IMR-90 (cell line): ENCODE measurements around the gene HDAC9. TPM values are rescaled to one million over a fixed set of nuclear protein-coding genes. Genes with fewer than 3 reads are reported as not detected.

Experiments
- ATAC-seq: fragments of 200-7000 bp; cut with Tn5 transposase; 2 replicates; pipeline ENCODE4 v1.9.1; 2020; ENCODE audit warnings: low read depth, mild to moderate bottlenecking, moderate library complexity
- BruUV-seq: library from RNA; stranded (reverse); fragments of 400-500 nt; replicated peaks from 2 replicates; lab custom pipeline; 2021; lab: Mats Ljungman, UMichigan
- CTCF ChIA-PET: fragments of 300-600 bp; formaldehyde crosslinking; extraction: SDS; loops from one replicate; lab custom pipeline; 2021; ENCODE audit warnings: antibody characterized with exemption; lab: Yijun Ruan, JAX
- POLR2A ChIA-PET: fragments of 300-600 bp; sonication (Branson Sonifier 250); formaldehyde crosslinking; loops from one replicate; lab custom pipeline; 2022; ENCODE audit warnings: antibody characterized with exemption; ENCODE audit not compliant: unreplicated experiment; lab: Charles Lee
- DNase-seq: peaks from one replicate; pipeline ENCODE4 v3.0.0; 2013
- H2AFZ ChIP-seq: replicated peaks from 2 replicates; pipeline ENCODE3; 2013; ENCODE audit warnings: low read length, mild to moderate bottlenecking; ENCODE audit not compliant: poor library complexity
- H2AK5ac ChIP-seq: 2 replicates; pipeline ENCODE4 v1.6.1; 2013; ENCODE audit warnings: low read depth, low read length, inconsistent platforms
- H2AK9ac ChIP-seq: replicated peaks from 2 replicates; pipeline ENCODE3; 2013; ENCODE audit warnings: mild to moderate bottlenecking, low read depth, low read length, moderate library complexity; ENCODE audit not compliant: poor library complexity
- H2BK120ac ChIP-seq: 2 replicates; pipeline ENCODE4 v1.6.1; 2013; ENCODE audit warnings: low read depth, low read length, inconsistent platforms
- H2BK15ac ChIP-seq: 3 replicates; pipeline ENCODE4 v1.6.1; 2013; ENCODE audit warnings: low read depth, low read length, inconsistent platforms
- H2BK20ac ChIP-seq: 2 replicates; pipeline ENCODE4 v1.6.1; 2013; ENCODE audit warnings: low read depth, mild to moderate bottlenecking, inconsistent platforms, low read length, moderate library complexity
- H2BK5ac ChIP-seq: 2 replicates; pipeline ENCODE4 v1.6.1; 2013; ENCODE audit warnings: mild to moderate bottlenecking, low read depth, low read length, inconsistent platforms; ENCODE audit not compliant: poor library complexity, severe bottlenecking
- H3K14ac ChIP-seq: replicated peaks from 2 replicates; pipeline ENCODE4 v1.6.1; 2013; ENCODE audit warnings: low read depth, low read length, inconsistent platforms
- H3K18ac ChIP-seq: 2 replicates; pipeline ENCODE4 v1.6.1; 2013; ENCODE audit warnings: low read depth, low read length, control low read depth
- H3K23ac ChIP-seq: 2 replicates; pipeline ENCODE4 v1.6.1; 2013; ENCODE audit warnings: low read depth, low read length, inconsistent platforms
- H3K27ac ChIP-seq: 2 replicates; pipeline ENCODE4 v1.5.1; 2013; ENCODE audit warnings: mild to moderate bottlenecking, control low read depth, low read length; ENCODE audit not compliant: insufficient read depth
- H3K27me3 ChIP-seq: 2 replicates; pipeline ENCODE4 v1.6.1; 2013; ENCODE audit warnings: low read length; ENCODE audit not compliant: control insufficient read depth, insufficient read depth
- H3K36me3 ChIP-seq: 2 replicates; pipeline ENCODE4 v1.6.1; 2013; ENCODE audit warnings: low read length, mixed read lengths; ENCODE audit not compliant: control insufficient read depth, insufficient read depth
- H3K4ac ChIP-seq: 2 replicates; pipeline ENCODE4 v1.6.1; 2013; ENCODE audit warnings: low read depth, low read length, inconsistent platforms
- H3K4me1 ChIP-seq: 2 replicates; pipeline ENCODE4 v1.6.1; 2013; ENCODE audit warnings: low read length, mixed read lengths; ENCODE audit not compliant: control insufficient read depth, insufficient read depth
- H3K4me2 ChIP-seq: 2 replicates; pipeline ENCODE4 v1.6.1; 2013; ENCODE audit warnings: low read depth, mild to moderate bottlenecking, control low read depth, low read length, moderate library complexity
- H3K4me3 ChIP-seq: 2 replicates; pipeline ENCODE4 v1.5.1; 2013; ENCODE audit warnings: low read depth, mild to moderate bottlenecking, control low read depth, low read length, moderate library complexity; ENCODE audit not compliant: insufficient read depth
- H3K56ac ChIP-seq: 2 replicates; pipeline ENCODE4 v1.6.1; 2013; ENCODE audit warnings: low read length, inconsistent platforms; ENCODE audit not compliant: insufficient read depth; ENCODE audit errors: extremely low read depth
- H3K79me1 ChIP-seq, 2 experiments: 2 replicates each; pipeline ENCODE4 v1.6.1; 2013; ENCODE audit warnings: low read length in 2 of 2, inconsistent platforms in 1 of 2, low read depth in 1 of 2
- H3K9ac ChIP-seq: 2 replicates; pipeline ENCODE4 v1.6.1; 2013; ENCODE audit warnings: low read depth, low read length, control low read depth
- H3K9me1 ChIP-seq: 2 replicates; pipeline ENCODE4 v1.6.1; 2013; ENCODE audit warnings: low read length, inconsistent platforms; ENCODE audit not compliant: insufficient read depth
- H3K9me3 ChIP-seq: 2 replicates; pipeline ENCODE4 v1.6.1; 2013; ENCODE audit warnings: low read length; ENCODE audit not compliant: control insufficient read depth, insufficient read depth
- H4K20me1 ChIP-seq: 2 replicates; pipeline ENCODE4 v1.6.1; 2013; ENCODE audit warnings: low read length, inconsistent platforms; ENCODE audit not compliant: insufficient read depth
- H4K5ac ChIP-seq: 2 replicates; pipeline ENCODE4 v1.6.1; 2013; ENCODE audit warnings: mild to moderate bottlenecking, low read depth, low read length, control low read depth
- H4K8ac ChIP-seq, 2 experiments: 2 replicates each; pipeline ENCODE4 v1.6.1; 2013; ENCODE audit warnings: low read depth in 2 of 2, low read length in 2 of 2, control low read depth in 1 of 2, inconsistent platforms in 1 of 2
- H4K91ac ChIP-seq: 2 replicates; pipeline ENCODE4 v1.6.1; 2013; ENCODE audit warnings: low read depth, low read length, inconsistent platforms; ENCODE audit not compliant: insufficient read depth
- BHLHE40 ChIP-seq: fragments of 150-350 bp; IDR thresholded peaks from 2 replicates; pipeline ENCODE4 v1.6.1; 2016; ENCODE audit warnings: mild to moderate bottlenecking, low read depth, low read length
- CEBPB ChIP-seq: IDR thresholded peaks from 2 replicates; pipeline ENCODE4 v1.6.1; 2012; ENCODE audit warnings: low read depth, low read length, improper control_type of control experiment
- CHD1 ChIP-seq: IDR thresholded peaks from 2 replicates; pipeline ENCODE4 v1.6.1; 2012; ENCODE audit warnings: low read depth, low read length, improper control_type of control experiment
- FOS ChIP-seq: fragments of 150-350 bp; IDR thresholded peaks from 2 replicates; pipeline ENCODE4 v1.6.1; 2016; ENCODE audit warnings: low read depth, low read length
- MAFK ChIP-seq: IDR thresholded peaks from 2 replicates; pipeline ENCODE4 v1.6.1; 2012; ENCODE audit warnings: low read depth, low read length, improper control_type of control experiment
- MXI1 ChIP-seq: IDR thresholded peaks from 2 replicates; pipeline ENCODE4 v1.6.1; 2012; ENCODE audit warnings: low read depth, mild to moderate bottlenecking, low read length, moderate library complexity, borderline replicate concordance
- NFE2L2 ChIP-seq: fragments of 150-350 bp; IDR thresholded peaks from 2 replicates; pipeline ENCODE4 v1.6.1; 2016; ENCODE audit warnings: low read depth, mild to moderate bottlenecking, low read length
- POLR2A ChIP-seq: IDR thresholded peaks from 2 replicates; pipeline ENCODE4 v1.6.1; 2012; ENCODE audit warnings: mild to moderate bottlenecking, low read depth, low read length
- RAD21 ChIP-seq: IDR thresholded peaks from 2 replicates; pipeline ENCODE4 v1.6.1; 2012; ENCODE audit warnings: low read length, improper control_type of control experiment
- RCOR1 ChIP-seq: IDR thresholded peaks from 2 replicates; pipeline ENCODE4 v1.6.1; 2012; ENCODE audit warnings: mild to moderate bottlenecking, low read length, improper control_type of control experiment; ENCODE audit not compliant: insufficient replicate concordance
- RFX5 ChIP-seq: IDR thresholded peaks from 2 replicates; pipeline ENCODE4 v1.8.0; 2012; ENCODE audit warnings: low read depth, mild to moderate bottlenecking, low read length, moderate library complexity
- SMC3 ChIP-seq: fragments of 150-350 bp; IDR thresholded peaks from 2 replicates; pipeline ENCODE4 v1.6.1; 2016; ENCODE audit warnings: low read depth, mild to moderate bottlenecking, antibody characterized with exemption, low read length, moderate library complexity
- WGBS, 2 experiments: methylation state at CpG; one replicate each; pipeline versions ENCODE4 v1.1.5 to v1.1.7; 2013; ENCODE audit warnings: missing lambda C conversion rate in 2 of 2; ENCODE audit not compliant: insufficient read length in 1 of 2; ENCODE audit errors: extremely low coverage in 2 of 2; 5-methylcytosine and 5-hydroxymethylcytosine counted together
- dilution Hi-C: fragments of 300-500 bp; cut with HindIII; formaldehyde crosslinking; loops from one replicate; pipeline ENCODE4 v1.14.3; 2018; ENCODE audit warnings: low sequenced_read_pairs; ENCODE audit not compliant: unreplicated experiment
- in situ Hi-C: fragments of 300-500 bp; cut with MboI; formaldehyde crosslinking; loops from 3 replicates; pipeline ENCODE4 v1.14.3; 2019; ENCODE audit warnings: low sequenced_read_pairs, inconsistent platforms, mixed read lengths
- intact Hi-C: fragments of 100-400 bp; cut with micrococcal nuclease; formaldehyde crosslinking; loops from 2 replicates; pipeline ENCODE4 v1.10.0; 2022
- polyA plus RNA-seq, 3 experiments: library from polyadenylated mRNA; depleted of rRNA; stranded (reverse); fragments of >200 nt; gene quantifications; 2 replicates each; pipeline ENCODE4 v1.2.3, GENCODE V29; 2012; ENCODE audit warnings: low replicate concordance in 1 of 3
- total RNA-seq: library from RNA; depleted of rRNA; stranded (reverse); fragments of >200 nt; gene quantifications from 2 replicates; pipeline ENCODE4 v1.2.3, GENCODE V29; 2012
- TF ChIP-seq, protein P1 (sequence below): fragments of 150-350 bp; IDR thresholded peaks from 2 replicates; pipeline ENCODE4 v1.6.1; 2017; ENCODE audit warnings: mild to moderate bottlenecking, antibody characterized with exemption, low read length, low read depth
- TF ChIP-seq, protein P2 (sequence below): fragments of 150-350 bp; IDR thresholded peaks from 2 replicates; pipeline ENCODE4 v1.6.1; 2016; ENCODE audit warnings: low read depth, mild to moderate bottlenecking, low read length, moderate library complexity, borderline replicate concordance
- TF ChIP-seq, protein P3 (sequence below): conservative IDR thresholded peaks from 2 replicates; pipeline ENCODE4 v1.5.1; 2012; ENCODE audit warnings: mild to moderate bottlenecking, low read depth, low read length, improper control_type of control experiment

HDAC9 gene
- total and polyA plus RNA-seq, 2 of the 4 experiments (the other 2 are of a cell fraction) = 4.3 to 24.7 TPM

DNA sequence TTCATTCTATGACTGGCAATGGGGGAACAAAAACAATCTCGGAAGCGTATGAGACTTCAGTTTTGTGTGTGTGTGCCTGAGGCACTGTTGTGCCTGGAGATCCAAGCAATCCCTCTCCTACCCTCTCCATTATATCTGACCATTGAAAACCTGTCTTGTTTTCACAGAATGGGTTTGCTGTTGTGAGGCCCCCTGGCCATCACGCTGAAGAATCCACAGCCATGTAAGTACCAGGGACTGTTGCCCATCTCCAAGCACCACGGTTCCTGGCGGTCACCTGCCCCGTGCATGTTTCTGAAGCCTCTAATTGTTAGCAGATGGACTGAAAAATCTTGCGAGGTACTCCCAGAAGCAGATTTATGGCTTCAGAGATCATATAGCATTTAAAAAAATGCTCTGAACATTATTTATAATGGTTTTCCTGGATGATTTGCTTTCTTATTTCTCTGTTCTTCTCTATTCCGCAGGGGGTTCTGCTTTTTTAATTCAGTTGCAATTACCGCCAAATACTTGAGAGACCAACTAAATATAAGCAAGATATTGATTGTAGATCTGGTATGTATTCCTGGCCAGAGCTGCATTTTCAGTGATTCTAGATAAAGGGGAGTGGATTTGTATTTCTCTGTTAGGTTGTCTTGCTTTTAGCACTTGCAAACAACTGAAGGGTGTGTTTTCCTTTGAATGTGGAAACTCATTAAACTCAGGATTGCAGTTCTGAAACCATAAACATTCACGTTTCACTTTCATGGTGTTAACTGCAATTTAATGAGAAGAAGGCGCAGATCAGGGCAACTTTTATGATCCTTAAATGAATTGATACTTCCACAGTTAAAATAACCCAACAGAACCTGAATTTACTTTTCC, 333.7 kb downstream of the HDAC9 start:
- Histone ChIP-seq H3K79me1 (no peaks in the 10 kb centered on the region), H2BK5ac (no peak overlapping the region), H2AK5ac (no peak overlapping the region), H3K27ac (no peak overlapping the region), H2BK15ac (no peak overlapping the region), H3K23ac (no peak overlapping the region), H4K5ac (no peak overlapping the region), H2BK120ac (no peak overlapping the region), H2BK20ac (no peak overlapping the region), H3K9me3 (no peaks in the 10 kb centered on the region), H3K4me1 (no peaks in the 10 kb centered on the region), H4K8ac (no peak overlapping the region), H3K14ac (no peak overlapping the region), H3K4ac (no peak overlapping the region), H2AK9ac (no peak overlapping the region), H3K27me3 (no peaks in the 10 kb centered on the region), H3K4me3 (no peak overlapping the region), H3K9ac (no peak overlapping the region), H3K4me2 (no peak overlapping the region), H2AFZ (no peak overlapping the region), H3K56ac (no peak overlapping the region), H3K9me1 (no peaks in the 10 kb centered on the region), H3K18ac (no peak overlapping the region), H4K20me1 (no peaks in the 10 kb centered on the region), H3K36me3 (no peaks in the 10 kb centered on the region), H4K91ac (no peak overlapping the region)
- 78% methylated on average over 4 of the region's 11 CpGs; no CpG with 5 or more reads in 1 of the 2 experiments for WGBS, 2 experiments
- CTCF ChIA-PET = interaction anchor here (0.7 kb wide), 1 partner anchor 1576 kb away, joined by 6 read pairs; no protein-coding TSS in a partner anchor
- ATAC-seq (no peak), DNase-seq (no peak)
- intact Hi-C loops (no loop called here), in situ Hi-C loops (no loop called here), dilution Hi-C loops (no loop called here)
- BruUV-seq = no TSS peak
- POLR2A ChIA-PET = no interaction called here
- no peak for TF ChIP-seq CEBPB
- TF ChIP-seq MAFK = no peak
- TF ChIP-seq, protein P1, sequence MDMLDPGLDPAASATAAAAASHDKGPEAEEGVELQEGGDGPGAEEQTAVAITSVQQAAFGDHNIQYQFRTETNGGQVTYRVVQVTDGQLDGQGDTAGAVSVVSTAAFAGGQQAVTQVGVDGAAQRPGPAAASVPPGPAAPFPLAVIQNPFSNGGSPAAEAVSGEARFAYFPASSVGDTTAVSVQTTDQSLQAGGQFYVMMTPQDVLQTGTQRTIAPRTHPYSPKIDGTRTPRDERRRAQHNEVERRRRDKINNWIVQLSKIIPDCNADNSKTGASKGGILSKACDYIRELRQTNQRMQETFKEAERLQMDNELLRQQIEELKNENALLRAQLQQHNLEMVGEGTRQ = no peak
- no peak for TF ChIP-seq RAD21
- no peak for TF ChIP-seq FOS
- TF ChIP-seq NFE2L2 = no peak
- no peak for TF ChIP-seq RFX5
- TF ChIP-seq SMC3 = no peak
- TF ChIP-seq, protein P2, sequence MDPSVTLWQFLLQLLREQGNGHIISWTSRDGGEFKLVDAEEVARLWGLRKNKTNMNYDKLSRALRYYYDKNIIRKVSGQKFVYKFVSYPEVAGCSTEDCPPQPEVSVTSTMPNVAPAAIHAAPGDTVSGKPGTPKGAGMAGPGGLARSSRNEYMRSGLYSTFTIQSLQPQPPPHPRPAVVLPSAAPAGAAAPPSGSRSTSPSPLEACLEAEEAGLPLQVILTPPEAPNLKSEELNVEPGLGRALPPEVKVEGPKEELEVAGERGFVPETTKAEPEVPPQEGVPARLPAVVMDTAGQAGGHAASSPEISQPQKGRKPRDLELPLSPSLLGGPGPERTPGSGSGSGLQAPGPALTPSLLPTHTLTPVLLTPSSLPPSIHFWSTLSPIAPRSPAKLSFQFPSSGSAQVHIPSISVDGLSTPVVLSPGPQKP = no peak
- TF ChIP-seq CHD1 = no peak
- TF ChIP-seq, protein P3, sequence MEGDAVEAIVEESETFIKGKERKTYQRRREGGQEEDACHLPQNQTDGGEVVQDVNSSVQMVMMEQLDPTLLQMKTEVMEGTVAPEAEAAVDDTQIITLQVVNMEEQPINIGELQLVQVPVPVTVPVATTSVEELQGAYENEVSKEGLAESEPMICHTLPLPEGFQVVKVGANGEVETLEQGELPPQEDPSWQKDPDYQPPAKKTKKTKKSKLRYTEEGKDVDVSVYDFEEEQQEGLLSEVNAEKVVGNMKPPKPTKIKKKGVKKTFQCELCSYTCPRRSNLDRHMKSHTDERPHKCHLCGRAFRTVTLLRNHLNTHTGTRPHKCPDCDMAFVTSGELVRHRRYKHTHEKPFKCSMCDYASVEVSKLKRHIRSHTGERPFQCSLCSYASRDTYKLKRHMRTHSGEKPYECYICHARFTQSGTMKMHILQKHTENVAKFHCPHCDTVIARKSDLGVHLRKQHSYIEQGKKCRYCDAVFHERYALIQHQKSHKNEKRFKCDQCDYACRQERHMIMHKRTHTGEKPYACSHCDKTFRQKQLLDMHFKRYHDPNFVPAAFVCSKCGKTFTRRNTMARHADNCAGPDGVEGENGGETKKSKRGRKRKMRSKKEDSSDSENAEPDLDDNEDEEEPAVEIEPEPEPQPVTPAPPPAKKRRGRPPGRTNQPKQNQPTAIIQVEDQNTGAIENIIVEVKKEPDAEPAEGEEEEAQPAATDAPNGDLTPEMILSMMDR = no peak
- TF ChIP-seq MXI1 = no peak
- no peak for TF ChIP-seq POLR2A
- no peak for TF ChIP-seq RCOR1
- no peak for TF ChIP-seq BHLHE40
